ENCODE results near the gene ILDR1.

DNA sequence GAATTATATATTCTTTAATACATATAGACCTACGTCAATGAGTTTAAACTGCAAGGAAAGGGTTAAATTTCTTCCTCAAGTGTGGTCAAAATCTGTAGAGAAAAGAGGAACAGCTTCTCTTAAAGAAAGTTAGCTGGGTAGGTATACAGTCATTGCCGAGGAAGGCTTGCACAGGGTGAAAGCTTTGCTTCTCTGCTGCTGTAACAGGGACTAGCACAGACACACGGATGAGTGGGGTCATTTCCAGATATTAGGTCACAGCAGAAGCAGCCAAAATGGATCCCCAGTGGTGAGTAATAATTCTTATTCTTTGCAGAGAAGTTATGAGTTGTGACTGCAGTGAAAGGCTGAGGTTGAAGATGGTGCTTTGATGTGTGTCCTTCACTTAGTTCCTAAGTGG, 33.2 kb upstream of the ILDR1 start, which contains the start of gene CD86:
- TF ChIP-seq, protein P1, sequence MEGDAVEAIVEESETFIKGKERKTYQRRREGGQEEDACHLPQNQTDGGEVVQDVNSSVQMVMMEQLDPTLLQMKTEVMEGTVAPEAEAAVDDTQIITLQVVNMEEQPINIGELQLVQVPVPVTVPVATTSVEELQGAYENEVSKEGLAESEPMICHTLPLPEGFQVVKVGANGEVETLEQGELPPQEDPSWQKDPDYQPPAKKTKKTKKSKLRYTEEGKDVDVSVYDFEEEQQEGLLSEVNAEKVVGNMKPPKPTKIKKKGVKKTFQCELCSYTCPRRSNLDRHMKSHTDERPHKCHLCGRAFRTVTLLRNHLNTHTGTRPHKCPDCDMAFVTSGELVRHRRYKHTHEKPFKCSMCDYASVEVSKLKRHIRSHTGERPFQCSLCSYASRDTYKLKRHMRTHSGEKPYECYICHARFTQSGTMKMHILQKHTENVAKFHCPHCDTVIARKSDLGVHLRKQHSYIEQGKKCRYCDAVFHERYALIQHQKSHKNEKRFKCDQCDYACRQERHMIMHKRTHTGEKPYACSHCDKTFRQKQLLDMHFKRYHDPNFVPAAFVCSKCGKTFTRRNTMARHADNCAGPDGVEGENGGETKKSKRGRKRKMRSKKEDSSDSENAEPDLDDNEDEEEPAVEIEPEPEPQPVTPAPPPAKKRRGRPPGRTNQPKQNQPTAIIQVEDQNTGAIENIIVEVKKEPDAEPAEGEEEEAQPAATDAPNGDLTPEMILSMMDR (conservative IDR thresholded peaks at IDR 0.05; ENCODE audit: low read depth in 2 of 2), result no peak
- TF ChIP-seq, protein P2, sequence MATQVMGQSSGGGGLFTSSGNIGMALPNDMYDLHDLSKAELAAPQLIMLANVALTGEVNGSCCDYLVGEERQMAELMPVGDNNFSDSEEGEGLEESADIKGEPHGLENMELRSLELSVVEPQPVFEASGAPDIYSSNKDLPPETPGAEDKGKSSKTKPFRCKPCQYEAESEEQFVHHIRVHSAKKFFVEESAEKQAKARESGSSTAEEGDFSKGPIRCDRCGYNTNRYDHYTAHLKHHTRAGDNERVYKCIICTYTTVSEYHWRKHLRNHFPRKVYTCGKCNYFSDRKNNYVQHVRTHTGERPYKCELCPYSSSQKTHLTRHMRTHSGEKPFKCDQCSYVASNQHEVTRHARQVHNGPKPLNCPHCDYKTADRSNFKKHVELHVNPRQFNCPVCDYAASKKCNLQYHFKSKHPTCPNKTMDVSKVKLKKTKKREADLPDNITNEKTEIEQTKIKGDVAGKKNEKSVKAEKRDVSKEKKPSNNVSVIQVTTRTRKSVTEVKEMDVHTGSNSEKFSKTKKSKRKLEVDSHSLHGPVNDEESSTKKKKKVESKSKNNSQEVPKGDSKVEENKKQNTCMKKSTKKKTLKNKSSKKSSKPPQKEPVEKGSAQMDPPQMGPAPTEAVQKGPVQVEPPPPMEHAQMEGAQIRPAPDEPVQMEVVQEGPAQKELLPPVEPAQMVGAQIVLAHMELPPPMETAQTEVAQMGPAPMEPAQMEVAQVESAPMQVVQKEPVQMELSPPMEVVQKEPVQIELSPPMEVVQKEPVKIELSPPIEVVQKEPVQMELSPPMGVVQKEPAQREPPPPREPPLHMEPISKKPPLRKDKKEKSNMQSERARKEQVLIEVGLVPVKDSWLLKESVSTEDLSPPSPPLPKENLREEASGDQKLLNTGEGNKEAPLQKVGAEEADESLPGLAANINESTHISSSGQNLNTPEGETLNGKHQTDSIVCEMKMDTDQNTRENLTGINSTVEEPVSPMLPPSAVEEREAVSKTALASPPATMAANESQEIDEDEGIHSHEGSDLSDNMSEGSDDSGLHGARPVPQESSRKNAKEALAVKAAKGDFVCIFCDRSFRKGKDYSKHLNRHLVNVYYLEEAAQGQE (IDR thresholded peaks at IDR 0.05; ENCODE audit: unreplicated experiment), result no peak
- TF ChIP-seq POLR2AphosphoS5 (IDR thresholded peaks at IDR 0.05; ENCODE audit: low read depth) (no peak), EZH2phosphoT487 (IDR thresholded peaks at IDR 0.05; ENCODE audit: unreplicated experiment) (no peak), EZH2 (IDR thresholded peaks at IDR 0.05; ENCODE audit: low read depth, unreplicated experiment) (no peak), ZNF331 (CRISPR knock-in tag; IDR thresholded peaks at IDR 0.05; ENCODE audit: low read depth) (no peak), CREB1 (CRISPR knock-in tag; IDR thresholded peaks at IDR 0.05; ENCODE audit: low read depth) (no peak), JUNB (IDR thresholded peaks at IDR 0.05; ENCODE audit: unreplicated experiment) (no peak), NANOG (IDR thresholded peaks at IDR 0.05; ENCODE audit: borderline replicate concordance) (no peak), STAT1 (IDR thresholded peaks at IDR 0.05; ENCODE audit: unreplicated experiment) (no peak), ZNF114 (CRISPR knock-in tag; IDR thresholded peaks at IDR 0.05) (no peak)
- TF ChIP-seq, protein P3, sequence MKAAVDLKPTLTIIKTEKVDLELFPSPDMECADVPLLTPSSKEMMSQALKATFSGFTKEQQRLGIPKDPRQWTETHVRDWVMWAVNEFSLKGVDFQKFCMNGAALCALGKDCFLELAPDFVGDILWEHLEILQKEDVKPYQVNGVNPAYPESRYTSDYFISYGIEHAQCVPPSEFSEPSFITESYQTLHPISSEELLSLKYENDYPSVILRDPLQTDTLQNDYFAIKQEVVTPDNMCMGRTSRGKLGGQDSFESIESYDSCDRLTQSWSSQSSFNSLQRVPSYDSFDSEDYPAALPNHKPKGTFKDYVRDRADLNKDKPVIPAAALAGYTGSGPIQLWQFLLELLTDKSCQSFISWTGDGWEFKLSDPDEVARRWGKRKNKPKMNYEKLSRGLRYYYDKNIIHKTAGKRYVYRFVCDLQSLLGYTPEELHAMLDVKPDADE (IDR thresholded peaks at IDR 0.05), result no peak
- TF ChIP-seq, protein P4, sequence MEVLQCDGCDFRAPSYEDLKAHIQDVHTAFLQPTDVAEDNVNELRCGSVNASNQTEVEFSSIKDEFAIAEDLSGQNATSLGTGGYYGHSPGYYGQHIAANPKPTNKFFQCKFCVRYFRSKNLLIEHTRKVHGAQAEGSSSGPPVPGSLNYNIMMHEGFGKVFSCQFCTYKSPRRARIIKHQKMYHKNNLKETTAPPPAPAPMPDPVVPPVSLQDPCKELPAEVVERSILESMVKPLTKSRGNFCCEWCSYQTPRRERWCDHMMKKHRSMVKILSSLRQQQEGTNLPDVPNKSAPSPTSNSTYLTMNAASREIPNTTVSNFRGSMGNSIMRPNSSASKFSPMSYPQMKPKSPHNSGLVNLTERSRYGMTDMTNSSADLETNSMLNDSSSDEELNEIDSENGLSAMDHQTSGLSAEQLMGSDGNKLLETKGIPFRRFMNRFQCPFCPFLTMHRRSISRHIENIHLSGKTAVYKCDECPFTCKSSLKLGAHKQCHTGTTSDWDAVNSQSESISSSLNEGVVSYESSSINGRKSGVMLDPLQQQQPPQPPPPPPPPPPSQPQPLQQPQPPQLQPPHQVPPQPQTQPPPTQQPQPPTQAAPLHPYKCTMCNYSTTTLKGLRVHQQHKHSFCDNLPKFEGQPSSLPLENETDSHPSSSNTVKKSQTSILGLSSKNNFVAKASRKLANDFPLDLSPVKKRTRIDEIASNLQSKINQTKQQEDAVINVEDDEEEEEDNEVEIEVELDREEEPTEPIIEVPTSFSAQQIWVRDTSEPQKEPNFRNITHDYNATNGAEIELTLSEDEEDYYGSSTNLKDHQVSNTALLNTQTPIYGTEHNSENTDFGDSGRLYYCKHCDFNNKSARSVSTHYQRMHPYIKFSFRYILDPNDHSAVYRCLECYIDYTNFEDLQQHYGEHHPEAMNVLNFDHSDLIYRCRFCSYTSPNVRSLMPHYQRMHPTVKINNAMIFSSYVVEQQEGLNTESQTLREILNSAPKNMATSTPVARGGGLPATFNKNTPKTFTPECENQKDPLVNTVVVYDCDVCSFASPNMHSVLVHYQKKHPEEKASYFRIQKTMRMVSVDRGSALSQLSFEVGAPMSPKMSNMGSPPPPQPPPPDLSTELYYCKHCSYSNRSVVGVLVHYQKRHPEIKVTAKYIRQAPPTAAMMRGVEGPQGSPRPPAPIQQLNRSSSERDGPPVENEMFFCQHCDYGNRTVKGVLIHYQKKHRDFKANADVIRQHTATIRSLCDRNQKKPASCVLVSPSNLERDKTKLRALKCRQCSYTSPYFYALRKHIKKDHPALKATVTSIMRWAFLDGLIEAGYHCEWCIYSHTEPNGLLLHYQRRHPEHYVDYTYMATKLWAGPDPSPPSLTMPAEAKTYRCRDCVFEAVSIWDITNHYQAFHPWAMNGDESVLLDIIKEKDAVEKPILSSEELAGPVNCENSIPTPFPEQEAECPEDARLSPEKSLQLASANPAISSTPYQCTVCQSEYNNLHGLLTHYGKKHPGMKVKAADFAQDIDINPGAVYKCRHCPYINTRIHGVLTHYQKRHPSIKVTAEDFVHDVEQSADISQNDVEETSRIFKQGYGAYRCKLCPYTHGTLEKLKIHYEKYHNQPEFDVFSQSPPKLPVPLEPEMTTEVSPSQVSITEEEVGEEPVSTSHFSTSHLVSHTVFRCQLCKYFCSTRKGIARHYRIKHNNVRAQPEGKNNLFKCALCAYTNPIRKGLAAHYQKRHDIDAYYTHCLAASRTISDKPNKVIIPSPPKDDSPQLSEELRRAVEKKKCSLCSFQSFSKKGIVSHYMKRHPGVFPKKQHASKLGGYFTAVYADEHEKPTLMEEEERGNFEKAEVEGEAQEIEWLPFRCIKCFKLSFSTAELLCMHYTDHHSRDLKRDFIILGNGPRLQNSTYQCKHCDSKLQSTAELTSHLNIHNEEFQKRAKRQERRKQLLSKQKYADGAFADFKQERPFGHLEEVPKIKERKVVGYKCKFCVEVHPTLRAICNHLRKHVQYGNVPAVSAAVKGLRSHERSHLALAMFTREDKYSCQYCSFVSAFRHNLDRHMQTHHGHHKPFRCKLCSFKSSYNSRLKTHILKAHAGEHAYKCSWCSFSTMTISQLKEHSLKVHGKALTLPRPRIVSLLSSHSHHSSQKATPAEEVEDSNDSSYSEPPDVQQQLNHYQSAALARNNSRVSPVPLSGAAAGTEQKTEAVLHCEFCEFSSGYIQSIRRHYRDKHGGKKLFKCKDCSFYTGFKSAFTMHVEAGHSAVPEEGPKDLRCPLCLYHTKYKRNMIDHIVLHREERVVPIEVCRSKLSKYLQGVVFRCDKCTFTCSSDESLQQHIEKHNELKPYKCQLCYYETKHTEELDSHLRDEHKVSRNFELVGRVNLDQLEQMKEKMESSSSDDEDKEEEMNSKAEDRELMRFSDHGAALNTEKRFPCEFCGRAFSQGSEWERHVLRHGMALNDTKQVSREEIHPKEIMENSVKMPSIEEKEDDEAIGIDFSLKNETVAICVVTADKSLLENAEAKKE (CRISPR knock-in tag; IDR thresholded peaks at IDR 0.05), result no peak
